ENCODE measurements around the gene EFHD2. TPM values are rescaled to one million over a fixed set of nuclear protein-coding genes. Genes with fewer than 3 reads are reported as not detected.

Gene EFHD2
- polyA plus RNA-seq, 3 donors, result 314 to 329 (median 323) TPM

DNA sequence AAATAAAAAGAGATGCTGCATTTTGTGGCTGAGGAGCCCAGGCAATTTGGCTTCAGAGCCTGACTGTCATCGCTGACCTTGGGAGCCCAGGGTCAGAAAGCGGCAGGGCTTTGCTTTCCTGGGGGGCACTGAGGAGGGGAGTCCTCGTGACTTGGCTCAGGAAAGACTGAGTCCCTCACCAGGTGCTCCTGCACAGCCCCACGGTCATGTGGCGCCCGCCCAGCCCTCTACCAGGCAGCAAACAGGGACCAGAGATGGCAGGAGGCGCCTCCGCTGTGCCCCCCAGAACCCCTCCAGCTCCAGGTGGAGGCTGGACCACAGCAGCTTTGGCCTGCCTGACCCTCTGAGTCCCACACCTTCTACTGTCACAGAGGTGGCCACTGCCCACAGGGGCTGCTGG lies 13.2 kb downstream of the EFHD2 start:
- no peaks in the 10 kb centered on the region for H3K27me3 ChIP-seq (ENCODE audit: control insufficient read depth in 2 of 2, insufficient read depth in 2 of 2, low read length in 2 of 2)
- 99% methylated on average over 7 of the region's 8 CpGs for whole genome bisulfite sequencing (ENCODE audit: insufficient coverage)
- peaks cover 48 to 88% of the 10 kb centered on the region in 2 donors for H3K4me1 ChIP-seq (ENCODE audit: control insufficient read depth in 1 of 2, insufficient read depth in 2 of 2, low read length in 2 of 2)
- H3K36me3 Mint-ChIP-seq, result peaks cover 59 to 89% of the 10 kb centered on the region in 2 donors
- peaks cover 97% of the 10 kb centered on the region for H4K20me1 ChIP-seq (ENCODE audit: insufficient read depth, low read length)
- no peak overlapping the region for H3K4me3 ChIP-seq (replicated peaks in 1 of 3; ENCODE audit: low read depth in 2 of 3, low read length in 3 of 3)
- H3K9me3 Mint-ChIP-seq, result no peaks in the 10 kb centered on the region
- no peaks in the 10 kb centered on the region for H3K9me3 ChIP-seq (replicated peaks in 1 of 2; ENCODE audit: control insufficient read depth in 1 of 2, insufficient read depth in 1 of 2, low read length in 2 of 2)
- H3K27ac ChIP-seq (ENCODE audit: low read depth in 1 of 2, low read length in 2 of 2), result peak overlapping the region in 1 of 2 donors; percentile 67
- peaks cover 99% of the 10 kb centered on the region for H3K79me2 ChIP-seq (ENCODE audit: insufficient read depth, low read length)
- H3K4me3 Mint-ChIP-seq, result no peak overlapping the region
- H3K4me1 Mint-ChIP-seq, result peaks cover 67% of the 10 kb centered on the region
- H3K27me3 Mint-ChIP-seq (ENCODE audit: low read depth in 3 of 3), result peaks cover 0 to 2% (median 2%) of the 10 kb centered on the region in 3 donors
- no peak overlapping the region for H3K9ac ChIP-seq (ENCODE audit: insufficient read depth, low read length, poor library complexity, severe bottlenecking)
- no peak overlapping the region for H3K4me2 ChIP-seq (replicated peaks; ENCODE audit: extremely low read depth, low read length, poor library complexity, severe bottlenecking)
- no peak overlapping the region for H2AFZ ChIP-seq (ENCODE audit: insufficient read depth, low read depth, low read length, poor library complexity, severe bottlenecking)
- peak overlapping the region in 6 of 7 donors; percentile 25 to 82 (median 70) for H3K27ac Mint-ChIP-seq
- no peak for TF ChIP-seq CTCF (IDR thresholded peaks at IDR 0.05)
- DNase-seq, result no peak
- H3K36me3 ChIP-seq (replicated peaks in 1 of 2; ENCODE audit: control insufficient read depth in 1 of 2, insufficient read depth in 2 of 2, low read length in 2 of 2), result peaks cover 65 to 83% of the 10 kb centered on the region in 2 donors
- intact Hi-C loops (cut with micrococcal nuclease), result no loop called here

DNA sequence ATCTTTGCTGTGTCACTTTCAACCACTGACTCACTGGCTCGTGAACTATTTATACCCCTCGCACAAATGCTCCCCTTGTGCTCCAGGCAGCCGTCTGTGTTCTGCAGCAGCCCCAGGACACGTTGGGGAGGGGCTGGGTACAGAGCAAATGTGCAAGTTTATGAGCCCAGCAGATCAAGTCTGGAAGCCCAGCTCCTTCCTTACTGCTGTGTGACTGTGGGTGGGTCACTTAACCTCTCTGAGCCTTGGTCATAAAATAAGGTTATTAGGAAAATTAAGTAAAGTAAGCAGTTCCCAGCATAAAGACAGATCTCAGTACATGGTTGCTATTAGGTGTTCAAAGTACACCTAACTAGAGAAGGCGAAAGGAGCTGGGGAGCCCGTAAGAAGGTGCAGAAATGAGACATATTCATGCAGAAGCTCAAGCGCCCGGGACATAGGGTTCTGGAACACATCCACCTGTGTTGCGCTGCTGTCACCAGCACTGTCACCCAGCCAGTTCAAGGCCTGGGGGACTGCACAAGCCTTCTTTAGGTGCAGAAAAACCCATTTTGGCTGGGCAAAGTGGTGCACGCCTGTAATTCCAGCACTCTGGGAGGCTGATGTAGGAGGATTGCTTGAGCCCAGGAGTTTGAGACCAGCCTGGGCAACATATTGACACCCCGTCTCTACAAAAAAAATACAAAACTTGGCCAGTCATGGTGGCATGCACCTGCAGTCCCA lies 13.8 kb downstream of the EFHD2 start:
- Histone ChIP-seq H3K27ac (ENCODE audit: low read depth in 1 of 2, low read length in 2 of 2) (peak overlapping the region in 1 of 2 donors; percentile 67), H3K4me1 (ENCODE audit: control insufficient read depth in 1 of 2, insufficient read depth in 2 of 2, low read length in 2 of 2) (peaks cover 42 to 88% of the 10 kb centered on the region in 2 donors), H3K9me3 (replicated peaks in 1 of 2; ENCODE audit: control insufficient read depth in 1 of 2, insufficient read depth in 1 of 2, low read length in 2 of 2) (no peaks in the 10 kb centered on the region), H3K79me2 (ENCODE audit: insufficient read depth, low read length) (peaks cover 97% of the 10 kb centered on the region), H3K4me2 (replicated peaks; ENCODE audit: extremely low read depth, low read length, poor library complexity, severe bottlenecking) (no peak overlapping the region), H2AFZ (ENCODE audit: insufficient read depth, low read depth, low read length, poor library complexity, severe bottlenecking) (no peak overlapping the region), H3K9ac (ENCODE audit: insufficient read depth, low read length, poor library complexity, severe bottlenecking) (no peak overlapping the region), H3K36me3 (replicated peaks in 1 of 2; ENCODE audit: control insufficient read depth in 1 of 2, insufficient read depth in 2 of 2, low read length in 2 of 2) (peaks cover 71 to 89% of the 10 kb centered on the region in 2 donors), H3K27me3 (ENCODE audit: control insufficient read depth in 2 of 2, insufficient read depth in 2 of 2, low read length in 2 of 2) (no peaks in the 10 kb centered on the region), H4K20me1 (ENCODE audit: insufficient read depth, low read length) (peaks cover 100% of the 10 kb centered on the region), H3K4me3 (replicated peaks in 1 of 3; ENCODE audit: low read depth in 2 of 3, low read length in 3 of 3) (no peak overlapping the region)
- H3K4me1 Mint-ChIP-seq, result peaks cover 68% of the 10 kb centered on the region
- H3K27me3 Mint-ChIP-seq (ENCODE audit: low read depth in 3 of 3), result peaks cover 0 to 2% (median 2%) of the 10 kb centered on the region in 3 donors
- no peak for DNase-seq
- no peak overlapping the region for H3K4me3 Mint-ChIP-seq
- WGBS (ENCODE audit: insufficient coverage), result 96% methylated on average over 8 of the region's 11 CpGs
- peak overlapping the region; percentile 13 to 82 (median 70) for H3K27ac Mint-ChIP-seq
- peaks cover 63 to 94% of the 10 kb centered on the region in 2 donors for H3K36me3 Mint-ChIP-seq
- intact Hi-C loops (cut with micrococcal nuclease), result no loop called here
- H3K9me3 Mint-ChIP-seq, result no peaks in the 10 kb centered on the region
- TF ChIP-seq CTCF (IDR thresholded peaks at IDR 0.05), result no peak
